Embryonic facial prominence (tissue), 1 donor: ENCODE results near the gene DUS4L.

Source experiments
- DNase-seq: peaks from one replicate; pipeline ENCODE4 v3.0.0-alpha.2; 2016; ENCODE audit errors: extremely low spot score

DUS4L gene

GRCh38 chr7:107613948-107614347 lies 50.2 kb downstream of the DUS4L start:
- no peak for DNase-seq

GRCh38 chr7:107614425-107614824 lies 50.7 kb downstream of the DUS4L start:
- no peak for DNase-seq

- DNase-seq = no peak
These were observed 52.3 kb downstream of the DUS4L start for GRCh38 chr7:107615910-107616680.

- no peak for DNase-seq
These were observed 58.7 kb downstream of the DUS4L start for GRCh38 chr7:107622429-107622828.

GRCh38 chr7:107622894-107623293 lies 59.1 kb downstream of the DUS4L start:
- no peak for DNase-seq

- no peak for DNase-seq
These were observed 63.2 kb downstream of the DUS4L start for GRCh38 chr7:107627002-107627401.
